H9 (cell line): ENCODE results near the gene DNAJC18. TPM values are rescaled to one million over a fixed set of nuclear protein-coding genes. Genes with fewer than 3 reads are reported as not detected.

Experiments used
- DNase-seq: peaks from one replicate; pipeline ENCODE4 v3.0.0-alpha.2; 2017
- H2AFZ ChIP-seq: one replicate; pipeline ENCODE4 v1.6.1; 2013; ENCODE audit warnings: mild to moderate bottlenecking, low read length, control low read depth, moderate library complexity
- H2AK5ac ChIP-seq: 2 replicates; pipeline ENCODE4 v1.6.1; 2013; ENCODE audit warnings: low read length, control low read depth, mixed read lengths; ENCODE audit not compliant: insufficient read length
- H2BK120ac ChIP-seq: one replicate; pipeline ENCODE4 v1.6.1; 2013; ENCODE audit warnings: low read depth, mild to moderate bottlenecking, low read length, control low read depth, inconsistent platforms; ENCODE audit not compliant: poor library complexity, severe bottlenecking
- H2BK12ac ChIP-seq: 2 replicates; pipeline ENCODE4 v1.6.1; 2013; ENCODE audit warnings: low read length, control low read depth, mixed read lengths, low read depth; ENCODE audit not compliant: insufficient read length
- H2BK15ac ChIP-seq: 2 replicates; pipeline ENCODE4 v1.6.1; 2013; ENCODE audit warnings: low read depth, low read length, control low read depth
- H2BK20ac ChIP-seq: one replicate; pipeline ENCODE4 v1.6.1; 2013; ENCODE audit warnings: low read depth, mild to moderate bottlenecking, low read length, control low read depth, inconsistent platforms; ENCODE audit not compliant: poor library complexity, severe bottlenecking
- H2BK5ac ChIP-seq: 2 replicates; pipeline ENCODE4 v1.6.1; 2013; ENCODE audit warnings: low read length, control low read depth, mixed read lengths; ENCODE audit not compliant: insufficient read length
- H3K14ac ChIP-seq: 2 replicates; pipeline ENCODE4 v1.6.1; 2013; ENCODE audit warnings: low read length, control low read depth; ENCODE audit not compliant: insufficient read depth
- H3K18ac ChIP-seq: 2 replicates; pipeline ENCODE4 v1.6.1; 2013; ENCODE audit warnings: low read depth, mild to moderate bottlenecking, mixed read lengths, low read length, control low read depth; ENCODE audit not compliant: insufficient read length
- H3K23ac ChIP-seq: 2 replicates; pipeline ENCODE4 v1.6.1; 2013; ENCODE audit warnings: low read length, control low read depth, mixed read lengths, low read depth; ENCODE audit not compliant: insufficient read length
- H3K23me2 ChIP-seq: 2 replicates; pipeline ENCODE4 v1.6.1; 2013; ENCODE audit warnings: low read depth, mild to moderate bottlenecking, mixed read lengths, low read length, control low read depth; ENCODE audit not compliant: insufficient read length, poor library complexity, severe bottlenecking
- H3K27ac ChIP-seq: 2 replicates; pipeline ENCODE4 v1.5.1; 2013; ENCODE audit warnings: low read length, control low read depth, mixed read lengths, low read depth; ENCODE audit not compliant: insufficient read length
- H3K27me3 ChIP-seq: 2 replicates; pipeline ENCODE4 v1.6.1; 2013; ENCODE audit warnings: low read length, control low read depth, inconsistent platforms; ENCODE audit not compliant: insufficient read depth
- H3K4ac ChIP-seq: 2 replicates; pipeline ENCODE4 v1.6.1; 2013; ENCODE audit warnings: low read depth, mild to moderate bottlenecking, control low read depth, inconsistent platforms, low read length, moderate library complexity
- H3K4me1 ChIP-seq: 2 replicates; pipeline ENCODE4 v1.6.1; 2013; ENCODE audit warnings: low read length, control low read depth, inconsistent platforms; ENCODE audit not compliant: insufficient read depth
- H3K4me2 ChIP-seq: 2 replicates; pipeline ENCODE4 v1.6.1; 2013; ENCODE audit warnings: low read length, control low read depth, mixed read lengths; ENCODE audit not compliant: insufficient read length, insufficient read depth
- H3K56ac ChIP-seq: 2 replicates; pipeline ENCODE4 v1.6.1; 2013; ENCODE audit warnings: low read depth, mild to moderate bottlenecking, mixed read lengths, low read length, control low read depth; ENCODE audit not compliant: insufficient read length
- H3K79me1 ChIP-seq: 2 replicates; pipeline ENCODE4 v1.6.1; 2013; ENCODE audit warnings: low read depth, mild to moderate bottlenecking, moderate library complexity, low read length, control low read depth, inconsistent platforms; ENCODE audit not compliant: insufficient read depth, poor library complexity, severe bottlenecking
- H3K79me2 ChIP-seq: 2 replicates; pipeline ENCODE4 v1.6.1; 2013; ENCODE audit warnings: low read length, control low read depth, inconsistent platforms; ENCODE audit not compliant: insufficient read depth
- H3K9ac ChIP-seq: 2 replicates; pipeline ENCODE4 v1.6.1; 2013; ENCODE audit warnings: low read length, control low read depth, mixed read lengths; ENCODE audit not compliant: insufficient read length; ENCODE audit errors: extremely low read depth
- H3K9me3 ChIP-seq: one replicate; pipeline ENCODE4 v1.6.1; 2013; ENCODE audit warnings: low read depth, low read length, inconsistent platforms; ENCODE audit not compliant: control insufficient read depth
- H3T11ph ChIP-seq: one replicate; pipeline ENCODE4 v1.6.1; 2013; ENCODE audit warnings: mild to moderate bottlenecking, low read length, control low read depth, inconsistent platforms
- H4K20me1 ChIP-seq: one replicate; pipeline ENCODE4 v1.6.1; 2013; ENCODE audit not compliant: control insufficient read depth, insufficient read length, insufficient read depth
- H4K5ac ChIP-seq: 2 replicates; pipeline ENCODE4 v1.6.1; 2013; ENCODE audit warnings: low read depth, mild to moderate bottlenecking, mixed read lengths, low read length, control low read depth; ENCODE audit not compliant: insufficient read length
- H4K8ac ChIP-seq: replicated peaks from 2 replicates; pipeline ENCODE4 v1.6.1; 2013; ENCODE audit warnings: low read length, control low read depth, mixed read lengths, low read depth; ENCODE audit not compliant: insufficient read length
- H4K91ac ChIP-seq: 2 replicates; pipeline ENCODE4 v1.6.1; 2013; ENCODE audit warnings: low read depth, mild to moderate bottlenecking, moderate library complexity, mixed read lengths, low read length, control low read depth; ENCODE audit not compliant: insufficient read length
- H3K27ac Mint-ChIP-seq, 3 experiments: 2 replicates in 2 of 3; 3 replicates in 1 of 3; pipeline ENCODE4 v1.8.0; 2020 to 2021; ENCODE audit warnings: mixed read lengths in 3 of 3, mild to moderate bottlenecking in 1 of 3, moderate library complexity in 1 of 3
- H3K27me3 Mint-ChIP-seq: 2 replicates; pipeline ENCODE4 v1.8.0; 2021; ENCODE audit warnings: low read depth, mild to moderate bottlenecking, moderate library complexity, mixed read lengths
- H3K36me3 Mint-ChIP-seq, 3 experiments: 2 replicates in 2 of 3; 3 replicates in 1 of 3; pipeline ENCODE4 v1.8.0; 2020 to 2021; ENCODE audit warnings: low read depth in 3 of 3, mixed read lengths in 3 of 3; ENCODE audit not compliant: insufficient read depth in 1 of 3
- H3K4me1 Mint-ChIP-seq, 2 experiments: 2 replicates each; pipeline ENCODE4 v1.8.0; 2020; ENCODE audit warnings: mixed read lengths in 2 of 2
- H3K4me3 Mint-ChIP-seq, 2 experiments: 2 replicates in 1 of 2; 3 replicates in 1 of 2; pipeline ENCODE4 v1.8.0; 2020 to 2021; ENCODE audit warnings: mild to moderate bottlenecking in 2 of 2, mixed read lengths in 2 of 2, moderate library complexity in 1 of 2
- H3K9me3 Mint-ChIP-seq, 2 experiments: 2 replicates in 1 of 2; 3 replicates in 1 of 2; pipeline ENCODE4 v1.8.0; 2020; ENCODE audit warnings: mild to moderate bottlenecking in 2 of 2, mixed read lengths in 2 of 2, moderate library complexity in 1 of 2
- WGBS: extraction: QIAGEN DNeasy Blood & Tissue Kit; methylation state at CpG from one replicate; pipeline ENCODE4 v1.1.7; 2013; ENCODE audit warnings: missing lambda C conversion rate, low lambda C conversion rate, mixed read lengths; ENCODE audit not compliant: insufficient read length; ENCODE audit errors: extremely low coverage; 5-methylcytosine and 5-hydroxymethylcytosine counted together
- total RNA-seq: library from RNA; stranded (reverse); gene quantifications from 2 replicates; pipeline ENCODE4 v1.2.1, GENCODE V29; 2021
- TF ChIP-seq, protein P1 (sequence below): fragments of 200-600 bp; sonication (generic); conservative IDR thresholded peaks from 3 replicates; pipeline ENCODE4 v1.8.0; 2021; ENCODE audit warnings: antibody characterized with exemption, mild to moderate bottlenecking

The DNAJC18 gene
- total RNA-seq, 1 experiment from 2014 or later: 26.5 TPM

- Histone ChIP-seq H2BK12ac (no peak overlapping the region), H4K91ac (no peak overlapping the region), H3K14ac (no peak overlapping the region), H3K79me2 (no peaks in the 10 kb centered on the region), H2AFZ (no peak overlapping the region), H3K27me3 (no peaks in the 10 kb centered on the region), H3K18ac (no peak overlapping the region), H3K4me2 (no peak overlapping the region), H3K23me2 (no peaks in the 10 kb centered on the region), H2BK120ac (no peak overlapping the region), H3K27ac (no peak overlapping the region), H3K9me3 (no peaks in the 10 kb centered on the region), H3K4me1 (peaks cover 2% of the 10 kb centered on the region; the same call in 1 of the 2 replicates), H3K56ac (no peak overlapping the region), H4K5ac (no peak overlapping the region), H4K20me1 (no peaks in the 10 kb centered on the region), H4K8ac (no peak overlapping the region), H2BK5ac (no peak overlapping the region), H3K23ac (no peak overlapping the region), H2BK15ac (no peak overlapping the region), H3T11ph (no peak overlapping the region), H3K9ac (no peak overlapping the region), H3K4ac (no peak overlapping the region), H3K79me1 (no peaks in the 10 kb centered on the region), H2AK5ac (no peak overlapping the region), H2BK20ac (no peak overlapping the region)
- no peak for DNase-seq
- Mint-ChIP-seq H3K36me3 (peaks cover 0 to 3% (median under 1%) of the 10 kb centered on the region in 3 experiments; a peak in 2 of 7 replicates), H3K4me3 (no peak overlapping the region), H3K9me3 (no peaks in the 10 kb centered on the region), H3K27me3 (peaks cover 2% of the 10 kb centered on the region; the same call in 1 of the 2 replicates), H3K4me1 (peaks cover 16 to 20% of the 10 kb centered on the region in 2 experiments), H3K27ac (no peak overlapping the region)
- WGBS: no CpG with 5 or more reads among the region's 2 CpGs
- TF ChIP-seq, protein P1, sequence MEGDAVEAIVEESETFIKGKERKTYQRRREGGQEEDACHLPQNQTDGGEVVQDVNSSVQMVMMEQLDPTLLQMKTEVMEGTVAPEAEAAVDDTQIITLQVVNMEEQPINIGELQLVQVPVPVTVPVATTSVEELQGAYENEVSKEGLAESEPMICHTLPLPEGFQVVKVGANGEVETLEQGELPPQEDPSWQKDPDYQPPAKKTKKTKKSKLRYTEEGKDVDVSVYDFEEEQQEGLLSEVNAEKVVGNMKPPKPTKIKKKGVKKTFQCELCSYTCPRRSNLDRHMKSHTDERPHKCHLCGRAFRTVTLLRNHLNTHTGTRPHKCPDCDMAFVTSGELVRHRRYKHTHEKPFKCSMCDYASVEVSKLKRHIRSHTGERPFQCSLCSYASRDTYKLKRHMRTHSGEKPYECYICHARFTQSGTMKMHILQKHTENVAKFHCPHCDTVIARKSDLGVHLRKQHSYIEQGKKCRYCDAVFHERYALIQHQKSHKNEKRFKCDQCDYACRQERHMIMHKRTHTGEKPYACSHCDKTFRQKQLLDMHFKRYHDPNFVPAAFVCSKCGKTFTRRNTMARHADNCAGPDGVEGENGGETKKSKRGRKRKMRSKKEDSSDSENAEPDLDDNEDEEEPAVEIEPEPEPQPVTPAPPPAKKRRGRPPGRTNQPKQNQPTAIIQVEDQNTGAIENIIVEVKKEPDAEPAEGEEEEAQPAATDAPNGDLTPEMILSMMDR: no peak
These were observed 32.4 kb downstream of the DNAJC18 start for GRCh38 chr5:139406963-139407362.
